ENCODE data around the gene APAF1. TPM values are rescaled to one million over a fixed set of nuclear protein-coding genes. Genes with fewer than 3 reads are reported as not detected.
"Not testable (repeated sequence)": the region's sequence is repeated elsewhere in the genome, so short reads cannot be mapped to it uniquely, and the experiment has no call there.

The APAF1 gene
- polyA plus RNA-seq, 4 donors, result 8.1 to 20.5 (median 8.7) TPM

DNA sequence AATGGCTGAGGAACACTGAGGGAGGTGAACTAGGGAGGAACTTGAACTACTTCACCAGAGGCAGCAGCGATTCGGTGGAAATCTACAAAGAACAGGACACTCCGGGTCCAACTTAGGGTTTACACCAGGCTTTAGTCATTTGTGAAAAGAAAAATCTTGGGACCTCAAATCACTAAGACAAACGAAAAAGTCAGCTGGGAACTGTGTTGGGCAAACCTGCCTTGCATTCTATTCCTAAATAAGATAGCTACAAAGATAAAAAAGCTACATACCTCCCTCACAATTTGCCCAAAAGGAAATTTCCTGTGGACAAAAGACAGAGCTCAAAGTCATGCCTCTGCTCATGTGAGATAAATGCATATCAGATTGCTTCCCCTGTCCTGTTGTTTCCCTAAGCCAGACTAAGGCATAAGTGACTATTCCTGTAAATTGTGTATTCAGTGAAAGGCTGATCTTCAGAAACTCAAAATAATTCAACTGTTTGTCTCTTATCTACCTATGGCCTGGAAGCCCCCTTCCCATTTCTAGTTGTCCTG lies 106.6 kb downstream of the APAF1 start:
- no peak for DNase-seq
- Histone ChIP-seq H3K36me3 (ENCODE audit: control insufficient read depth in 3 of 3, insufficient read depth in 2 of 3, low read depth in 1 of 3, low read length in 3 of 3) (no peaks in the 10 kb centered on the region), H3K4me1 (ENCODE audit: control insufficient read depth in 3 of 3, insufficient read depth in 2 of 3, low read depth in 1 of 3, low read length in 2 of 3) (no peaks in the 10 kb centered on the region), H3K4me3 (ENCODE audit: low read depth in 1 of 3, low read length in 3 of 3) (no peak overlapping the region), H3K27me3 (ENCODE audit: control insufficient read depth in 3 of 3, insufficient read depth in 3 of 3, low read length in 3 of 3) (peaks cover 0 to 6% (median 5%) of the 10 kb centered on the region in 3 donors), H3K9me3 (ENCODE audit: control insufficient read depth in 2 of 2, insufficient read depth in 1 of 2, low read depth in 1 of 2, low read length in 1 of 2) (no peaks in the 10 kb centered on the region), H3K27ac (ENCODE audit: low read depth in 1 of 3, low read length in 2 of 3) (no peak overlapping the region)
- FAIRE-seq, result no peak
- 76 to 85% (median 81%) methylated on average over 4 of the region's 4 CpGs for WGBS, 3 donors

DNA sequence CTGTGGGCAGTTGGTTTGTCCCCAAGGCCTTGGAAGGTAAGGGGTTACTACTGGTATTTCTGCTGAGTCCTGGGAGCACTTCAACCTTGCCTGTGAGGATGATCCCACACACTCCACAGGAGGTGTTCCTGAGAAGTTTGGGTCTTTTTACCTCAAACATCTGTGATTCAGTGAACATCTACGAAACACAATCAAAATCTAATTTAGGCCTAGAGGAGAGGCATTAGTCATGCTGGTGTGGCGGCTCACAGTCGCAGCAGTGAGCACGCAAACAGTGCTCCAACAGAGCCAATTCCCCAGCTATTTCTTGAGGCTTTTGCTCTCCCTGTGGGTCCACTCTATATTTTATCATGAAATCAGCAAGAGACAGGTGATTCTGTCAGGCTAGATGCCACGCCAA lies 107.6 kb downstream of the APAF1 start:
- Histone ChIP-seq H3K9me3 (ENCODE audit: control insufficient read depth in 2 of 2, insufficient read depth in 1 of 2, low read depth in 1 of 2, low read length in 1 of 2) (no peaks in the 10 kb centered on the region), H3K4me1 (ENCODE audit: control insufficient read depth in 3 of 3, insufficient read depth in 2 of 3, low read depth in 1 of 3, low read length in 2 of 3) (no peaks in the 10 kb centered on the region), H3K4me3 (ENCODE audit: low read depth in 1 of 3, low read length in 3 of 3) (no peak overlapping the region), H3K27me3 (ENCODE audit: control insufficient read depth in 3 of 3, insufficient read depth in 3 of 3, low read length in 3 of 3) (peaks cover 0 to 5% (median 4%) of the 10 kb centered on the region in 3 donors), H3K36me3 (ENCODE audit: control insufficient read depth in 3 of 3, insufficient read depth in 2 of 3, low read depth in 1 of 3, low read length in 3 of 3) (no peaks in the 10 kb centered on the region), H3K27ac (ENCODE audit: low read depth in 1 of 3, low read length in 2 of 3) (no peak overlapping the region)
- 86 to 91% (median 90%) methylated on average over 5 of the region's 5 CpGs for WGBS, 3 donors
- FAIRE-seq, result no peak
- no peak for DNase-seq

DNA sequence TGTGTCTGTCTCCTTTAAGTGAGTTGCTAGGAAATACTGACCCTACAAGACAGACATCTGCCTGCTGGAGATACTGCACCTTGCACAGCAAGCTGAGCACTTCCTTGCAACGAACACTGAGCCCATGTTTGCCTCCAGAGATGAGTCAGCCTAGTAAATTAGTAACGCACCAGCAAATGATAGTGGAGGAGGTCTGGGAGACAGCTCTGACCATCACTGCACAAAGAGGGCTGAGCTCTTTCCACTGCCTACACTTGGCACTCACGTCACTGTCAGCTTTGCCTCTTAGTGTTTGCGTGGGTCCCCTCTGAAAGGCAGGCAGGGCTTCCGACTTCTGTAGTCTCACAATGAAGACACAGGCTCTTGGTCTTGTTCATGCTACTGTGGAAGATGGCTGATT lies 109.0 kb downstream of the APAF1 start:
- Histone ChIP-seq H3K4me1 (ENCODE audit: control insufficient read depth in 3 of 3, insufficient read depth in 2 of 3, low read depth in 1 of 3, low read length in 2 of 3) (no peaks in the 10 kb centered on the region), H3K4me3 (ENCODE audit: low read depth in 1 of 3, low read length in 3 of 3) (no peak overlapping the region), H3K27me3 (ENCODE audit: control insufficient read depth in 3 of 3, insufficient read depth in 3 of 3, low read length in 3 of 3) (peaks cover 0 to 5% (median 4%) of the 10 kb centered on the region in 3 donors), H3K36me3 (ENCODE audit: control insufficient read depth in 3 of 3, insufficient read depth in 2 of 3, low read depth in 1 of 3, low read length in 3 of 3) (no peaks in the 10 kb centered on the region), H3K9me3 (ENCODE audit: control insufficient read depth in 2 of 2, insufficient read depth in 1 of 2, low read depth in 1 of 2, low read length in 1 of 2) (no peaks in the 10 kb centered on the region), H3K27ac (ENCODE audit: low read depth in 1 of 3, low read length in 2 of 3) (no peak overlapping the region)
- peak; percentile 7 to 30 for DNase-seq
- no peak for FAIRE-seq
- WGBS, 3 donors, result 22 to 47% (median 31%) methylated on average over 5 of the region's 5 CpGs

DNA sequence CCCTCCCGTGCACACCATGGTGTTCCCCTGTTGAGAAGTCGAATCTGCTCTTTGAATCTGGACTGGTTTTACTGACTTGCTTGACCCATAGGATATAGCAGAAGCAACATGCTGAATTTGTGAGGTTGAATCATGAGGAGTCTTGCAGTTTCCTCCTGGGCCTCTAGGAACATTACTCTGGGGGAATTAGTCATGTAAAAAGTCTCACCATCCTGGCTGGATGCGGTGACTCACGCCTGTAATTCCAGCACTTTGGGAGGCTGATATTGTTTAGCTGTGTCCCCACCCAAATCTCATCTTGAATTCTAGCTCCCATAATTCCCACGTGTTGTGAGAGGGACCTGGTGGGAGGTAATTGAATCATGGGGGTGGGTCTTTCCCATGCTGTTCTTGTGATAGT lies 110.8 kb downstream of the APAF1 start:
- not testable (repeated sequence) for H3K27ac ChIP-seq (ENCODE audit: low read depth in 1 of 3, low read length in 2 of 3); FAIRE-seq; DNase-seq; H3K36me3 ChIP-seq (ENCODE audit: control insufficient read depth in 3 of 3, insufficient read depth in 2 of 3, low read depth in 1 of 3, low read length in 3 of 3); H3K27me3 ChIP-seq (ENCODE audit: control insufficient read depth in 3 of 3, insufficient read depth in 3 of 3, low read length in 3 of 3); H3K9me3 ChIP-seq (ENCODE audit: control insufficient read depth in 2 of 2, insufficient read depth in 1 of 2, low read depth in 1 of 2, low read length in 1 of 2); H3K4me3 ChIP-seq (ENCODE audit: low read depth in 1 of 3, low read length in 3 of 3); H3K4me1 ChIP-seq (ENCODE audit: control insufficient read depth in 3 of 3, insufficient read depth in 2 of 3, low read depth in 1 of 3, low read length in 2 of 3)
- 81 to 88% (median 84%) methylated on average over 5 of the region's 5 CpGs for WGBS, 3 donors

DNA sequence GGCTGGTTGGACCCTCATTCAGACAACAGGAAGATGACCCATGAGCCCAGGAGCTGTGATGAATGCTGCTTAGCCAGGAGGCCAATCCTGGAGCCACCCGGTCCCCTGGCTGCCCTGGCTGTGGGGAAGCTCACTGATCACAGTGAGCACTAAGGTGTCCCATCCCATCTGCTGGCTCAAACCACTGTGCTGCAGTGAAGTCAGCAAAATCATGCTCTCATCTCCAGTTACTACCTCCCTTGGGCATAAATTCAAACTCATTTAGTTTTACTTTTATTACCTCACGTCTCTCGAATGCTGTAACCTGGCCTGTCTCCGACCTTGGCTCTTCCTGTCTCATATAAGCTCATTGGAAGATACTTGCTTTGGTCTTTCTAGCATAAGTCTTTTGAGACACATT lies 112.4 kb downstream of the APAF1 start:
- no peak for FAIRE-seq
- 30 to 49% (median 39%) methylated on average over 4 of the region's 4 CpGs for WGBS, 3 donors
- Histone ChIP-seq H3K27me3 (ENCODE audit: control insufficient read depth in 3 of 3, insufficient read depth in 3 of 3, low read length in 3 of 3) (peaks cover 0 to 4% (median 0%) of the 10 kb centered on the region in 3 donors), H3K36me3 (ENCODE audit: control insufficient read depth in 3 of 3, insufficient read depth in 2 of 3, low read depth in 1 of 3, low read length in 3 of 3) (no peaks in the 10 kb centered on the region), H3K27ac (ENCODE audit: low read depth in 1 of 3, low read length in 2 of 3) (no peak overlapping the region), H3K9me3 (ENCODE audit: control insufficient read depth in 2 of 2, insufficient read depth in 1 of 2, low read depth in 1 of 2, low read length in 1 of 2) (no peaks in the 10 kb centered on the region), H3K4me3 (ENCODE audit: low read depth in 1 of 3, low read length in 3 of 3) (no peak overlapping the region), H3K4me1 (ENCODE audit: control insufficient read depth in 3 of 3, insufficient read depth in 2 of 3, low read depth in 1 of 3, low read length in 2 of 3) (no peaks in the 10 kb centered on the region)
- no peak for DNase-seq

DNA sequence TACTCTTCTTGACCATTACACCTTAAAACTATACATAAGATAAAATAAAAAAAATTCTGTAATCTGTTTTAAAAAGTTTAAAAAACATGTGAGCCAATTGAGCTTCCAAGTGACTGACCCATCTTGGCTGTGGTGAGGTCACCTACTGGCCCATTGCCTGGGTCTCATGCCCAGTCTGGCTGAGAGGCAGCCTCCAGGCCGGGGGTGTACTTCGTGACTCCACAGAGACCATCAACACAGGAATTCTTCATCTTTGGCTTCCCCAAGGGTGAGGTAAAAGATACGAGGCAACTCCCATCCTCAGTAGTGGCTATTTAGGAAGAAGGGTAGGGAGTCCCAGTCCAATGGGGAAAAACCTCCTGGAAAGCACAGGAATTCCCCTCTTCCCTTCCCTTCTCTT lies 113.2 kb downstream of the APAF1 start:
- WGBS, 3 donors, result 65 to 84% (median 77%) methylated on average over 3 of the region's 3 CpGs
- no peak for FAIRE-seq

DNA sequence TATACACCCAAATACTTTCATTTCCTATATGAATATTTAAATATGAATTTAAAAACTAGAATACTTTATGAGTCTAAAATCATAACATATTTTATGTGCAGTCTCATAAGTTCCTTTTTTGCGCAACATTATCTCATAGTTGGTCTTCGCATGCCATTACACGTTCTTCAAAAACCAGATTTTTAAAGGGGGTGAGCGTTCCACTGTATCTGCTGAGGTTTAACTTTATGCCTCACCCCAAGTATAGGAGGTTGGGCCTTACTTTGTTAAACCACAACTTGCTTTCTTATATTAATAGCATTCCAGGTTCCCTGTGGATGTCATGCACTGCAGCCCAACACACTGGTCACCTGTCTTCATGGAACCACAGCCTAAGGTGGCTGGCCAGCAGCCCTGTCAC lies 118.6 kb downstream of the APAF1 start:
- Histone ChIP-seq H3K4me3 (ENCODE audit: low read depth in 1 of 3, low read length in 3 of 3) (no peak overlapping the region), H3K27me3 (ENCODE audit: control insufficient read depth in 3 of 3, insufficient read depth in 3 of 3, low read length in 3 of 3) (peaks cover 0 to 3% (median 0%) of the 10 kb centered on the region in 3 donors), H3K4me1 (ENCODE audit: control insufficient read depth in 3 of 3, insufficient read depth in 2 of 3, low read depth in 1 of 3, low read length in 2 of 3) (no peaks in the 10 kb centered on the region), H3K36me3 (ENCODE audit: control insufficient read depth in 3 of 3, insufficient read depth in 2 of 3, low read depth in 1 of 3, low read length in 3 of 3) (no peaks in the 10 kb centered on the region), H3K27ac (ENCODE audit: low read depth in 1 of 3, low read length in 2 of 3) (no peak overlapping the region), H3K9me3 (ENCODE audit: control insufficient read depth in 2 of 2, insufficient read depth in 1 of 2, low read depth in 1 of 2, low read length in 1 of 2) (no peaks in the 10 kb centered on the region)
- 85 to 90% (median 89%) methylated on average over 4 of the region's 4 CpGs for WGBS, 3 donors
- no peak for DNase-seq
- FAIRE-seq, result no peak

More for the DNA sequence above, 113.2 kb downstream of the APAF1 start:
- Histone ChIP-seq H3K9me3 (ENCODE audit: control insufficient read depth in 2 of 2, insufficient read depth in 1 of 2, low read depth in 1 of 2, low read length in 1 of 2) (no peaks in the 10 kb centered on the region), H3K27me3 (ENCODE audit: control insufficient read depth in 3 of 3, insufficient read depth in 3 of 3, low read length in 3 of 3) (peaks cover 0 to 4% (median 0%) of the 10 kb centered on the region in 3 donors), H3K27ac (ENCODE audit: low read depth in 1 of 3, low read length in 2 of 3) (no peak overlapping the region), H3K4me1 (ENCODE audit: control insufficient read depth in 3 of 3, insufficient read depth in 2 of 3, low read depth in 1 of 3, low read length in 2 of 3) (no peaks in the 10 kb centered on the region), H3K4me3 (ENCODE audit: low read depth in 1 of 3, low read length in 3 of 3) (no peak overlapping the region), H3K36me3 (ENCODE audit: control insufficient read depth in 3 of 3, insufficient read depth in 2 of 3, low read depth in 1 of 3, low read length in 3 of 3) (no peaks in the 10 kb centered on the region)
- no peak for DNase-seq

DNA sequence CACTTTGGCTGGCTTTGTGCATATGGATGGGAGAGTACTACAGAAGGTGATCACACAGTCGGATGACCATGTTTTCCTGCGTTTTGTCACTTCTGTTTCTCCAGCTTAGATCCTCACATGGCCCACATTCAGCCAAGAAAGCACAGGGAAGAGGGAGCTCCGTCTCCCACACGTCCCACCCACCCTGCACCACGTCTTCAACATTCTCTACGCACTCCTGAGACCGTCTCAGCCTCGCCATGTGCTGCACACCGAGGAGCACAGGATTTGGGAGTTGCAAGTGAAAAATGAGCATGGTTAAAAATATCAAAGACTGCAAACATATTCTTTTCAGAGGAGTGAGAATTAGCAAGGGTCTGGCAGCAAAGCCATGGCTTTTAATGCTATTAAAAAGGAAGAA lies 122.2 kb downstream of the APAF1 start:
- Histone ChIP-seq H3K4me3 (ENCODE audit: low read depth in 1 of 3, low read length in 3 of 3) (no peak overlapping the region), H3K4me1 (ENCODE audit: control insufficient read depth in 3 of 3, insufficient read depth in 2 of 3, low read depth in 1 of 3, low read length in 2 of 3) (no peaks in the 10 kb centered on the region), H3K36me3 (ENCODE audit: control insufficient read depth in 3 of 3, insufficient read depth in 2 of 3, low read depth in 1 of 3, low read length in 3 of 3) (no peaks in the 10 kb centered on the region), H3K27ac (ENCODE audit: low read depth in 1 of 3, low read length in 2 of 3) (no peak overlapping the region), H3K27me3 (ENCODE audit: control insufficient read depth in 3 of 3, insufficient read depth in 3 of 3, low read length in 3 of 3) (peaks cover 0 to 3% (median 0%) of the 10 kb centered on the region in 3 donors), H3K9me3 (ENCODE audit: control insufficient read depth in 2 of 2, insufficient read depth in 1 of 2, low read depth in 1 of 2, low read length in 1 of 2) (no peaks in the 10 kb centered on the region)
- no peak for DNase-seq
- WGBS, 3 donors, result 70 to 83% (median 76%) methylated on average over 9 of the region's 9 CpGs
- no peak for FAIRE-seq

DNA sequence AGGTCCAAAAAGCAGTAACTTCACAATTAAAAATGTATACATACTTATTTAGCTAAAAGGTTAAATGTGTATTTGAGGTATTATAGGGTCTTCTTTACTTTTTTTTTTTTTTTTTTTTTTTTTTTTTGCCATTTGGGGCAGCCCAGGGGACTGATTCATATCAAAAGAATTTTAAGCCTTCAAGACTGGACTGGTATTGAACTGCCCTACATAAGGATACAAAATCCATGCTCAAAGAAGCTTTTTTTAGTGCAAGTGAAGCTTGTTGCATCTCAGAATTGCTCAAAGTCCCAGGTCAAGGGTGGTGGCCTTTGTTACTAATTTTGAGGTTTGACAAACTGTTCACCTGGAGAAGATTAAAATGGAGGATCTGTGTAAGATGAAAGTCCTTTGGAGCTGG lies 124.0 kb downstream of the APAF1 start:
- no peak for DNase-seq
- Histone ChIP-seq H3K36me3 (ENCODE audit: control insufficient read depth in 3 of 3, insufficient read depth in 2 of 3, low read depth in 1 of 3, low read length in 3 of 3) (no peaks in the 10 kb centered on the region), H3K4me1 (ENCODE audit: control insufficient read depth in 3 of 3, insufficient read depth in 2 of 3, low read depth in 1 of 3, low read length in 2 of 3) (no peaks in the 10 kb centered on the region), H3K4me3 (ENCODE audit: low read depth in 1 of 3, low read length in 3 of 3) (no peak overlapping the region), H3K27me3 (ENCODE audit: control insufficient read depth in 3 of 3, insufficient read depth in 3 of 3, low read length in 3 of 3) (peaks cover 0 to 5% (median 0%) of the 10 kb centered on the region in 3 donors), H3K9me3 (ENCODE audit: control insufficient read depth in 2 of 2, insufficient read depth in 1 of 2, low read depth in 1 of 2, low read length in 1 of 2) (no peaks in the 10 kb centered on the region), H3K27ac (ENCODE audit: low read depth in 1 of 3, low read length in 2 of 3) (no peak overlapping the region)
- no peak for FAIRE-seq

Measured in small intestine (tissue), 7 donors.